Measurements from ENCODE around the gene EPHB6.

The EPHB6 gene

DNA sequence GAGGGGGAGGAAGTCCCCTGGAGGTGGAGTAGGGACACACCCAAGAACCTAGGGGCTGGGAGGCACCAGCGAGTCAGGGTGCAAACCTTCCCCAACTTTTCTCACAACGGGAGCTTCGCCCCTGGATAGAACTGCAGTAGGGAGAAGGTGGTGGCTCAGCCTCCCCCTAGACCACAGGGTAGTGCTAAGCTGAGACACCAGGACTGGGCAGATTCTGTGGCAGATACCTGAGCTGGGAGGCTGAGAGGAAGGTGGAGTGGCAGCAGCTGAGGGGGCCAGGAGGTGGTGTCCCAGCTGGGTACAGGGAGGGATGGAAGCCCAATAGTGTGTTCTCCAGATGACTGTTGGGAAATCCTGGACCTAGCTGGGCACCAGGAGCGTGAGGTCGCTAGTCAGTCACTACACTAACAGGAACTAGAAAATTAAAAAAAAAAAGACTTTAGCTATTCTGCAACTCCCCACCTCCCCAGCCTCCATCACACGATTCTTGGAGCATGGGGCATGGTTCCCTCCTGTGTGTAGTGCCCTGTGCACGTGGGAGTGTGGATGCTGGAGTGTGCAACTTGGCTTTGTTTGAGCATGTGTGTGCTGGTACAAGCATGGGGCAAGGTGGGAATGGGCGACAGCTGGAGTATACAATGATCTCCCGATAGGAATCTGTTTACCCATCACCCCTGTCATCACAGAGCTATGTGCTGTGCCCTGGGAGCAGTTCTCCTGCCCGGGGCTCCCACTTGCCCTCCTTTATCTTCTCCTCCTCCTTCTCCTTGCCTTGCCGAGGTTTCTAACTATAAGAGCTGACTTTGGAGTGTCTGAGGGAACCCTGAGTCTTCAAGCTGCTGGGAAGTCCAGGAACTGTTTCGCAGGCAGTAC is 39.5 kb downstream of the EPHB6 start:
- Histone ChIP-seq H3K36me3 (ENCODE audit: insufficient read depth, low read length) (no peaks in the 10 kb centered on the region), H3K9me3 (ENCODE audit: low read length) (no peaks in the 10 kb centered on the region), H3K4me1 (ENCODE audit: insufficient read depth, low read length) (no peaks in the 10 kb centered on the region), H3K27me3 (ENCODE audit: insufficient read depth, low read length) (no peaks in the 10 kb centered on the region), H2AFZ (ENCODE audit: low read depth, low read length) (no peak overlapping the region), H3K4me3 (ENCODE audit: low read length) (no peak overlapping the region)

GRCh38 chr7:142894985-142895593 is 40.2 kb downstream of the EPHB6 start:
- Histone ChIP-seq H2AFZ (ENCODE audit: low read depth, low read length) (no peak overlapping the region), H3K9me3 (ENCODE audit: low read length) (no peaks in the 10 kb centered on the region)

DNA sequence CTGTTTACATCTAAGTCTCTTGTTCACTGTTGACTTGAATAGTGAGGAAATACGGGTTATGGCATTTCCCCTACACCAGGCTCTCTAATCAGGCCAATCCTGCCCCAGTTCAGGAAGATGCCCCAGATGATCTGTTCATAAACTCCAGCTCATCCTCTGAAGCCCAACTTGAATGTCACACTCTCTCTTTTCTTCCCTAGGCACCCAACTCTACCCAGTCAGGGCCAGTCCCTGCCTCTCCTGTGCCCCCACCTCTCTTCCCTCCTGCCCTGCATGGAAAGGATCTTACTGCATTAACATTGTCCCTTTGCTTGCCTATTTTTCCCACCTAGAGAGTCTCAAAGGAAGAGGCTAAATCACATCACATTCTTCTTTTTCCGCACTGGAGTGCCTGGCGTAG is 41.3 kb downstream of the EPHB6 start:
- Histone ChIP-seq H3K4me3 (ENCODE audit: low read length) (no peak overlapping the region), H3K9me3 (ENCODE audit: low read length) (no peaks in the 10 kb centered on the region), H3K4me1 (ENCODE audit: insufficient read depth, low read length) (no peaks in the 10 kb centered on the region), H3K27me3 (ENCODE audit: insufficient read depth, low read length) (no peaks in the 10 kb centered on the region), H2AFZ (ENCODE audit: low read depth, low read length) (no peak overlapping the region), H3K36me3 (ENCODE audit: insufficient read depth, low read length) (no peaks in the 10 kb centered on the region)

More at GRCh38 chr7:142894985-142895593, 40.2 kb downstream of the EPHB6 start:
- Histone ChIP-seq H3K4me1 (ENCODE audit: insufficient read depth, low read length) (no peaks in the 10 kb centered on the region), H3K4me3 (ENCODE audit: low read length) (no peak overlapping the region), H3K27me3 (ENCODE audit: insufficient read depth, low read length) (no peaks in the 10 kb centered on the region), H3K36me3 (ENCODE audit: insufficient read depth, low read length) (no peaks in the 10 kb centered on the region)

DNA sequence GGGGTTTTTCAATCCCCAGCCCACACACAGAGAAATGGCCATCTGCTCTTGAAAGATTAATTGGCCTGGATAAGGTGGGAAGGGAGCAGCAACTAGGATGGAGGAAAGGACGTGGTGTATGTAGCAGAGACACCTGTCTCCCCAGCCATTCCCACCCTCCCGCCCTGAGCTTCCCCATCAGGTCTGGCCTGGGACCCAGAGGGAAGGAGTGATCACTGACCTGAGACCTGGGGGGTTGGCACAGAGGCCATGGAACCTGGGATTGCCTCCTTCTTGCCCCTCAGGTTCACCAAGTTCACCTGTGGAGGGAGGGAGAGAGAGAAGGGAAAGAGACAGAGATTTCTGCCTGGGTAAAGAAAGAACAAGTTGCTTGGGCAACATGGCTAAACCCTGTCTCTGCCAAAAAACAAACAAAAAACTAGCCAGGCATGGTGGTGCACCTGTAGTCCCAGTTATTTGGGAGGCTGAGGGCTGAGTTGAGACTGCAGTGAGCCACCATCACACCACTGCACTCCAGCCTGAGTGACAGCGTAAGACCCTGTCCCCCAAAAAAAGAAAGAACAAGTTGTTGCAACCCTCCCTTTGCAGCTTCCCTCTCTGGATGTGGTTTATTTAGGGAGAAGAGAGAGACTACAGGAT is 42.0 kb downstream of the EPHB6 start:
- Histone ChIP-seq H3K27me3 (ENCODE audit: insufficient read depth, low read length) (no peaks in the 10 kb centered on the region), H3K36me3 (ENCODE audit: insufficient read depth, low read length) (no peaks in the 10 kb centered on the region), H2AFZ (ENCODE audit: low read depth, low read length) (no peak overlapping the region), H3K4me1 (ENCODE audit: insufficient read depth, low read length) (no peaks in the 10 kb centered on the region), H3K9me3 (ENCODE audit: low read length) (no peaks in the 10 kb centered on the region), H3K4me3 (ENCODE audit: low read length) (no peak overlapping the region)

GRCh38 chr7:142897691-142898090 is 42.8 kb downstream of the EPHB6 start:
- Histone ChIP-seq H3K27me3 (ENCODE audit: insufficient read depth, low read length) (no peaks in the 10 kb centered on the region), H3K4me3 (ENCODE audit: low read length) (no peak overlapping the region), H3K36me3 (ENCODE audit: insufficient read depth, low read length) (no peaks in the 10 kb centered on the region), H3K4me1 (ENCODE audit: insufficient read depth, low read length) (no peaks in the 10 kb centered on the region), H2AFZ (ENCODE audit: low read depth, low read length) (no peak overlapping the region), H3K9me3 (ENCODE audit: low read length) (no peaks in the 10 kb centered on the region)

GRCh38 chr7:142898377-142899170 is 43.7 kb downstream of the EPHB6 start:
- Histone ChIP-seq H2AFZ (ENCODE audit: low read depth, low read length) (no peak overlapping the region), H3K4me3 (ENCODE audit: low read length) (no peak overlapping the region), H3K27me3 (ENCODE audit: insufficient read depth, low read length) (no peaks in the 10 kb centered on the region), H3K4me1 (ENCODE audit: insufficient read depth, low read length) (no peaks in the 10 kb centered on the region), H3K36me3 (ENCODE audit: insufficient read depth, low read length) (no peaks in the 10 kb centered on the region), H3K9me3 (ENCODE audit: low read length) (no peaks in the 10 kb centered on the region)

GRCh38 chr7:142899661-142900060 is 44.8 kb downstream of the EPHB6 start:
- H2AFZ ChIP-seq (ENCODE audit: low read depth, low read length), result no peak overlapping the region
- no peaks in the 10 kb centered on the region for H3K36me3 ChIP-seq (ENCODE audit: insufficient read depth, low read length)
- H3K27me3 ChIP-seq (ENCODE audit: insufficient read depth, low read length), result no peaks in the 10 kb centered on the region
- H3K4me1 ChIP-seq (ENCODE audit: insufficient read depth, low read length), result no peaks in the 10 kb centered on the region
- no peaks in the 10 kb centered on the region for H3K9me3 ChIP-seq (ENCODE audit: low read length)
- H3K4me3 ChIP-seq (ENCODE audit: low read length), result no peak overlapping the region

- Histone ChIP-seq H3K27me3 (ENCODE audit: insufficient read depth, low read length) (no peaks in the 10 kb centered on the region), H3K36me3 (ENCODE audit: insufficient read depth, low read length) (no peaks in the 10 kb centered on the region), H2AFZ (ENCODE audit: low read depth, low read length) (no peak overlapping the region), H3K4me1 (ENCODE audit: insufficient read depth, low read length) (no peaks in the 10 kb centered on the region), H3K9me3 (ENCODE audit: low read length) (no peaks in the 10 kb centered on the region), H3K4me3 (ENCODE audit: low read length) (no peak overlapping the region)
Observed at GRCh38 chr7:142901426-142902259, 46.8 kb downstream of the EPHB6 start.

DNA sequence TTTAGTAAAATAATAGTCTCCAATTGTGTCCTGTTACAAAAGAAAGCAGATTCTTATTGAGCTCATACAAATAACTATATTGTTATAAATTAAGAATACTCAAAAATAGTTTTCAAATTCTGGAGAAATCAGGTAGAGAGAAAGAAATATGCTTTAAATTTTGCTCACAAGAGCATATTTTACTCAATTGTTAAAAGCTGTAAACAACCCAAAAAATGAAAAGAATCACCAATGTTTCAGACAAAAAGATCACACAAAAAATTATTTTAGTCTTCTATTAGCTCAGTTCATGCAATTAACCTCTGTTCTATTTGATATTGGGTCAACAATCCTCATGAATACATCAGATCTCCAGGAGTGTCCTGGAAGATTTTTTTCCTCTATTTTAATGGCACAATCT is 49.3 kb downstream of the EPHB6 start:
- Histone ChIP-seq H3K4me3 (ENCODE audit: low read length) (no peak overlapping the region), H3K36me3 (ENCODE audit: insufficient read depth, low read length) (no peaks in the 10 kb centered on the region), H3K9me3 (ENCODE audit: low read length) (no peaks in the 10 kb centered on the region), H3K27me3 (ENCODE audit: insufficient read depth, low read length) (no peaks in the 10 kb centered on the region), H3K4me1 (ENCODE audit: insufficient read depth, low read length) (no peaks in the 10 kb centered on the region), H2AFZ (ENCODE audit: low read depth, low read length) (no peak overlapping the region)

- Histone ChIP-seq H3K27me3 (ENCODE audit: insufficient read depth, low read length) (no peaks in the 10 kb centered on the region), H2AFZ (ENCODE audit: low read depth, low read length) (no peak overlapping the region), H3K9me3 (ENCODE audit: low read length) (no peaks in the 10 kb centered on the region), H3K4me1 (ENCODE audit: insufficient read depth, low read length) (no peaks in the 10 kb centered on the region), H3K4me3 (ENCODE audit: low read length) (no peak overlapping the region), H3K36me3 (ENCODE audit: insufficient read depth, low read length) (no peaks in the 10 kb centered on the region)
Observed at GRCh38 chr7:142905759-142906158, 50.9 kb downstream of the EPHB6 start.

GRCh38 chr7:142906643-142907042 is 51.8 kb downstream of the EPHB6 start:
- Histone ChIP-seq H3K4me3 (ENCODE audit: low read length) (no peak overlapping the region), H3K4me1 (ENCODE audit: insufficient read depth, low read length) (no peaks in the 10 kb centered on the region), H3K36me3 (ENCODE audit: insufficient read depth, low read length) (no peaks in the 10 kb centered on the region), H3K27me3 (ENCODE audit: insufficient read depth, low read length) (no peaks in the 10 kb centered on the region), H2AFZ (ENCODE audit: low read depth, low read length) (no peak overlapping the region), H3K9me3 (ENCODE audit: low read length) (no peaks in the 10 kb centered on the region)

- Histone ChIP-seq H3K9me3 (ENCODE audit: low read length) (no peaks in the 10 kb centered on the region), H3K4me3 (ENCODE audit: low read length) (no peak overlapping the region), H3K27me3 (ENCODE audit: insufficient read depth, low read length) (no peaks in the 10 kb centered on the region), H3K36me3 (ENCODE audit: insufficient read depth, low read length) (no peaks in the 10 kb centered on the region), H2AFZ (ENCODE audit: low read depth, low read length) (no peak overlapping the region), H3K4me1 (ENCODE audit: insufficient read depth, low read length) (no peaks in the 10 kb centered on the region)
Observed at GRCh38 chr7:142908290-142908689, 53.4 kb downstream of the EPHB6 start.

All from neuron (in vitro differentiated cells).